ENCODE data around the gene TMUB1. TPM values are rescaled to one million over a fixed set of nuclear protein-coding genes. Genes with fewer than 3 reads are reported as not detected.
A peak's percentile ranks its signal among the peaks of the same experiment; 100 is the strongest.

TMUB1 gene
- total and polyA plus RNA-seq, 9 of the 15 experiments (the other 6 are each of a cell fraction or from before 2014, with no cell fraction given), result 0.14 to 241 (median 74.1) TPM

- TF ChIP-seq, protein P1, sequence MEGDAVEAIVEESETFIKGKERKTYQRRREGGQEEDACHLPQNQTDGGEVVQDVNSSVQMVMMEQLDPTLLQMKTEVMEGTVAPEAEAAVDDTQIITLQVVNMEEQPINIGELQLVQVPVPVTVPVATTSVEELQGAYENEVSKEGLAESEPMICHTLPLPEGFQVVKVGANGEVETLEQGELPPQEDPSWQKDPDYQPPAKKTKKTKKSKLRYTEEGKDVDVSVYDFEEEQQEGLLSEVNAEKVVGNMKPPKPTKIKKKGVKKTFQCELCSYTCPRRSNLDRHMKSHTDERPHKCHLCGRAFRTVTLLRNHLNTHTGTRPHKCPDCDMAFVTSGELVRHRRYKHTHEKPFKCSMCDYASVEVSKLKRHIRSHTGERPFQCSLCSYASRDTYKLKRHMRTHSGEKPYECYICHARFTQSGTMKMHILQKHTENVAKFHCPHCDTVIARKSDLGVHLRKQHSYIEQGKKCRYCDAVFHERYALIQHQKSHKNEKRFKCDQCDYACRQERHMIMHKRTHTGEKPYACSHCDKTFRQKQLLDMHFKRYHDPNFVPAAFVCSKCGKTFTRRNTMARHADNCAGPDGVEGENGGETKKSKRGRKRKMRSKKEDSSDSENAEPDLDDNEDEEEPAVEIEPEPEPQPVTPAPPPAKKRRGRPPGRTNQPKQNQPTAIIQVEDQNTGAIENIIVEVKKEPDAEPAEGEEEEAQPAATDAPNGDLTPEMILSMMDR (IDR thresholded peaks at IDR 0.05 in 2 of 3, conservative IDR thresholded peaks at IDR 0.05 in 1 of 3; ENCODE audit: insufficient read depth in 2 of 3, low read depth in 1 of 3, low read length in 3 of 3), result peak; percentile 32 to 52 (median 47); a peak in 5 of 6 replicates
- TF ChIP-seq, protein P2, sequence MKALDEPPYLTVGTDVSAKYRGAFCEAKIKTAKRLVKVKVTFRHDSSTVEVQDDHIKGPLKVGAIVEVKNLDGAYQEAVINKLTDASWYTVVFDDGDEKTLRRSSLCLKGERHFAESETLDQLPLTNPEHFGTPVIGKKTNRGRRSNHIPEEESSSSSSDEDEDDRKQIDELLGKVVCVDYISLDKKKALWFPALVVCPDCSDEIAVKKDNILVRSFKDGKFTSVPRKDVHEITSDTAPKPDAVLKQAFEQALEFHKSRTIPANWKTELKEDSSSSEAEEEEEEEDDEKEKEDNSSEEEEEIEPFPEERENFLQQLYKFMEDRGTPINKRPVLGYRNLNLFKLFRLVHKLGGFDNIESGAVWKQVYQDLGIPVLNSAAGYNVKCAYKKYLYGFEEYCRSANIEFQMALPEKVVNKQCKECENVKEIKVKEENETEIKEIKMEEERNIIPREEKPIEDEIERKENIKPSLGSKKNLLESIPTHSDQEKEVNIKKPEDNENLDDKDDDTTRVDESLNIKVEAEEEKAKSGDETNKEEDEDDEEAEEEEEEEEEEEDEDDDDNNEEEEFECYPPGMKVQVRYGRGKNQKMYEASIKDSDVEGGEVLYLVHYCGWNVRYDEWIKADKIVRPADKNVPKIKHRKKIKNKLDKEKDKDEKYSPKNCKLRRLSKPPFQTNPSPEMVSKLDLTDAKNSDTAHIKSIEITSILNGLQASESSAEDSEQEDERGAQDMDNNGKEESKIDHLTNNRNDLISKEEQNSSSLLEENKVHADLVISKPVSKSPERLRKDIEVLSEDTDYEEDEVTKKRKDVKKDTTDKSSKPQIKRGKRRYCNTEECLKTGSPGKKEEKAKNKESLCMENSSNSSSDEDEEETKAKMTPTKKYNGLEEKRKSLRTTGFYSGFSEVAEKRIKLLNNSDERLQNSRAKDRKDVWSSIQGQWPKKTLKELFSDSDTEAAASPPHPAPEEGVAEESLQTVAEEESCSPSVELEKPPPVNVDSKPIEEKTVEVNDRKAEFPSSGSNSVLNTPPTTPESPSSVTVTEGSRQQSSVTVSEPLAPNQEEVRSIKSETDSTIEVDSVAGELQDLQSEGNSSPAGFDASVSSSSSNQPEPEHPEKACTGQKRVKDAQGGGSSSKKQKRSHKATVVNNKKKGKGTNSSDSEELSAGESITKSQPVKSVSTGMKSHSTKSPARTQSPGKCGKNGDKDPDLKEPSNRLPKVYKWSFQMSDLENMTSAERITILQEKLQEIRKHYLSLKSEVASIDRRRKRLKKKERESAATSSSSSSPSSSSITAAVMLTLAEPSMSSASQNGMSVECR (CRISPR knock-in tag; IDR thresholded peaks at IDR 0.05), result peak; percentile 62; the same call in 1 of the 2 replicates
- TF ChIP-seq HNRNPUL1 (IDR thresholded peaks at IDR 0.05; ENCODE audit: low read length) (no peak), FOXJ3 (CRISPR knock-in tag; IDR thresholded peaks at IDR 0.05) (no peak), PTRF (tag; IDR thresholded peaks at IDR 0.05) (no peak), CBX3 (IDR thresholded peaks at IDR 0.05; ENCODE audit: borderline replicate concordance in 1 of 2, low read length in 2 of 2) (peak in 1 of 2 experiments; percentile 73; a peak in 1 of 3 replicates), SNIP1 (IDR thresholded peaks at IDR 0.05; ENCODE audit: low read depth) (no peak), MTA3 (IDR thresholded peaks at IDR 0.05; ENCODE audit: borderline replicate concordance) (peak; percentile 45; the same call in 1 of the 2 replicates), RFX5 (IDR thresholded peaks at IDR 0.05; ENCODE audit: low read depth, low read length) (no peak), MTA1 (IDR thresholded peaks at IDR 0.05; ENCODE audit: borderline replicate concordance) (0 out of 2 replicates have a peak, but pooled peaks have one; percentile 28), CREM (IDR thresholded peaks at IDR 0.05; ENCODE audit: low read depth) (peak; percentile 66), FOXK2 (conservative IDR thresholded peaks at IDR 0.05 in 1 of 2, IDR thresholded peaks at IDR 0.05 in 1 of 2; ENCODE audit: low read depth in 2 of 2) (peak; percentile 29 to 58; a peak in 3 of 4 replicates), ATF1 (CRISPR knock-in tag; IDR thresholded peaks at IDR 0.05) (no peak), ATF1 (tag; IDR thresholded peaks at IDR 0.05) (peak; percentile 81), EHMT2 (IDR thresholded peaks at IDR 0.05) (no peak), CREB3L1 (IDR thresholded peaks at IDR 0.05; ENCODE audit: borderline replicate concordance, low read depth) (0 out of 2 replicates have a peak, but pooled peaks have one; percentile 56)
- TF ChIP-seq, protein P3, sequence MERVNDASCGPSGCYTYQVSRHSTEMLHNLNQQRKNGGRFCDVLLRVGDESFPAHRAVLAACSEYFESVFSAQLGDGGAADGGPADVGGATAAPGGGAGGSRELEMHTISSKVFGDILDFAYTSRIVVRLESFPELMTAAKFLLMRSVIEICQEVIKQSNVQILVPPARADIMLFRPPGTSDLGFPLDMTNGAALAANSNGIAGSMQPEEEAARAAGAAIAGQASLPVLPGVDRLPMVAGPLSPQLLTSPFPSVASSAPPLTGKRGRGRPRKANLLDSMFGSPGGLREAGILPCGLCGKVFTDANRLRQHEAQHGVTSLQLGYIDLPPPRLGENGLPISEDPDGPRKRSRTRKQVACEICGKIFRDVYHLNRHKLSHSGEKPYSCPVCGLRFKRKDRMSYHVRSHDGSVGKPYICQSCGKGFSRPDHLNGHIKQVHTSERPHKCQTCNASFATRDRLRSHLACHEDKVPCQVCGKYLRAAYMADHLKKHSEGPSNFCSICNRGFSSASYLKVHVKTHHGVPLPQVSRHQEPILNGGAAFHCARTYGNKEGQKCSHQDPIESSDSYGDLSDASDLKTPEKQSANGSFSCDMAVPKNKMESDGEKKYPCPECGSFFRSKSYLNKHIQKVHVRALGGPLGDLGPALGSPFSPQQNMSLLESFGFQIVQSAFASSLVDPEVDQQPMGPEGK (CRISPR knock-in tag; IDR thresholded peaks at IDR 0.05; ENCODE audit: borderline replicate concordance), result no peak
- TF ChIP-seq, protein P4, sequence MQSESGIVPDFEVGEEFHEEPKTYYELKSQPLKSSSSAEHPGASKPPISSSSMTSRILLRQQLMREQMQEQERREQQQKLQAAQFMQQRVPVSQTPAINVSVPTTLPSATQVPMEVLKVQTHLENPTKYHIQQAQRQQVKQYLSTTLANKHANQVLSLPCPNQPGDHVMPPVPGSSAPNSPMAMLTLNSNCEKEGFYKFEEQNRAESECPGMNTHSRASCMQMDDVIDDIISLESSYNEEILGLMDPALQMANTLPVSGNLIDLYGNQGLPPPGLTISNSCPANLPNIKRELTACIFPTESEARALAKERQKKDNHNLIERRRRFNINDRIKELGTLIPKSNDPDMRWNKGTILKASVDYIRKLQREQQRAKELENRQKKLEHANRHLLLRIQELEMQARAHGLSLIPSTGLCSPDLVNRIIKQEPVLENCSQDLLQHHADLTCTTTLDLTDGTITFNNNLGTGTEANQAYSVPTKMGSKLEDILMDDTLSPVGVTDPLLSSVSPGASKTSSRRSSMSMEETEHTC (IDR thresholded peaks at IDR 0.05), result peak; percentile 58; the same call in 1 of the 2 replicates
Measured at GRCh38 chr7:151056283-151056665, 27.0 kb downstream of the TMUB1 start (continued).

Measured in K562 (cell line).